ENCODE results near the gene EXOG. TPM values are rescaled to one million over a fixed set of nuclear protein-coding genes. Genes with fewer than 3 reads are reported as not detected.
A peak's percentile ranks its signal among the peaks of the same experiment; 100 is the strongest.

The EXOG gene
- total RNA-seq, 2 donors from 2014 or later: 6.4 to 12.4 TPM

- Histone ChIP-seq H3K27me3 (replicated peaks; ENCODE audit: insufficient read depth) (no peaks in the 10 kb centered on the region), H3K36me3 (peaks cover 0 to 10% of the 10 kb centered on the region in 2 donors), H3K9me3 (no peaks in the 10 kb centered on the region), H3K4me3 (no peak overlapping the region), H3K27ac (no peak overlapping the region), H3K4me1 (replicated peaks) (no peaks in the 10 kb centered on the region)
- DNase-seq (ENCODE audit: low spot score): no peak
- intact Hi-C loops (cut with DNase I): no loop called here
- TF ChIP-seq CTCF (IDR thresholded peaks at IDR 0.05) (no peak), POLR2AphosphoS5 (IDR thresholded peaks at IDR 0.05) (no peak), POLR2A (IDR thresholded peaks at IDR 0.05) (no peak)
- 88% methylated on average over 20 of the region's 21 CpGs for WGBS
Observed at GRCh38 chr3:38477057-38477820, 18.9 kb upstream of the EXOG start.

GRCh38 chr3:38477839-38478450 is 18.2 kb upstream of the EXOG start:
- 90% methylated on average over 15 of the region's 15 CpGs for WGBS
- H3K27me3 ChIP-seq (replicated peaks; ENCODE audit: insufficient read depth): no peaks in the 10 kb centered on the region
- no peak overlapping the region for H3K4me3 ChIP-seq
- H3K27ac ChIP-seq: no peak overlapping the region
- peaks cover 0 to 13% of the 10 kb centered on the region in 2 donors for H3K36me3 ChIP-seq
- DNase-seq (ENCODE audit: low spot score): no peak
- intact Hi-C loops (cut with DNase I): no loop called here
- H3K9me3 ChIP-seq: no peaks in the 10 kb centered on the region
- no peaks in the 10 kb centered on the region for H3K4me1 ChIP-seq (replicated peaks)
- no peak for TF ChIP-seq POLR2AphosphoS5 (IDR thresholded peaks at IDR 0.05)
- TF ChIP-seq POLR2A (IDR thresholded peaks at IDR 0.05): no peak
- no peak for TF ChIP-seq CTCF (IDR thresholded peaks at IDR 0.05)

GRCh38 chr3:38478901-38479300 is 17.2 kb upstream of the EXOG start:
- intact Hi-C loops (cut with DNase I): no loop called here
- DNase-seq (ENCODE audit: low spot score): no peak
- no peak overlapping the region for H3K4me3 ChIP-seq
- no peaks in the 10 kb centered on the region for H3K9me3 ChIP-seq
- peaks cover 0 to 13% of the 10 kb centered on the region in 2 donors for H3K36me3 ChIP-seq
- no peak for TF ChIP-seq POLR2AphosphoS5 (IDR thresholded peaks at IDR 0.05)
- no peak for TF ChIP-seq CTCF (IDR thresholded peaks at IDR 0.05)
- TF ChIP-seq POLR2A (IDR thresholded peaks at IDR 0.05): no peak
- H3K4me1 ChIP-seq (replicated peaks): no peaks in the 10 kb centered on the region
- H3K27ac ChIP-seq: no peak overlapping the region
- WGBS: 95% methylated on average over 8 of the region's 9 CpGs
- H3K27me3 ChIP-seq (replicated peaks; ENCODE audit: insufficient read depth): no peaks in the 10 kb centered on the region

GRCh38 chr3:38479431-38480092 is 16.6 kb upstream of the EXOG start:
- no peaks in the 10 kb centered on the region for H3K4me1 ChIP-seq (replicated peaks)
- peak; percentile 65 for DNase-seq (ENCODE audit: low spot score)
- no peak overlapping the region for H3K27ac ChIP-seq
- H3K9me3 ChIP-seq: no peaks in the 10 kb centered on the region
- TF ChIP-seq POLR2AphosphoS5 (IDR thresholded peaks at IDR 0.05) (peak; percentile 61), POLR2A (IDR thresholded peaks at IDR 0.05) (no peak), CTCF (IDR thresholded peaks at IDR 0.05) (peak; percentile 57 to 90 (median 86))
- peaks cover 0 to 13% of the 10 kb centered on the region in 2 donors for H3K36me3 ChIP-seq
- H3K27me3 ChIP-seq (replicated peaks; ENCODE audit: insufficient read depth): no peaks in the 10 kb centered on the region
- no peak overlapping the region for H3K4me3 ChIP-seq
- 71% methylated on average over 10 of the region's 10 CpGs for WGBS
- intact Hi-C loops (cut with DNase I): loop anchor here (2.0 to 10.0 kb wide), 2 partner anchors 133 to 345 kb away; partner anchors contain the start of genes ACAA1, MYD88 and XYLB

Data from prostate gland (tissue), 2 donors.